Muscle of back (tissue), 11 donors: Measurements from ENCODE around the gene NCMAP. TPM values are rescaled to one million over a fixed set of nuclear protein-coding genes. Genes with fewer than 3 reads are reported as not detected.

Experiments used
- DNase-seq, 3 donors: peaks; one replicate each; pipeline versions ENCODE4 v3.0.0 to v3.0.0-alpha.2; 2013
- polyA plus RNA-seq, 10 donors: library from polyadenylated mRNA; unstranded; fragments of 120-200 nt; gene quantifications; one replicate each; pipeline ENCODE4 v1.2.1, GENCODE V29; 2013; ENCODE audit not compliant: insufficient read length in 10 of 10

The NCMAP gene
- polyA plus RNA-seq, 10 donors, result 0.04 to 0.21 (median 0.05) TPM; not detected in 3

DNA sequence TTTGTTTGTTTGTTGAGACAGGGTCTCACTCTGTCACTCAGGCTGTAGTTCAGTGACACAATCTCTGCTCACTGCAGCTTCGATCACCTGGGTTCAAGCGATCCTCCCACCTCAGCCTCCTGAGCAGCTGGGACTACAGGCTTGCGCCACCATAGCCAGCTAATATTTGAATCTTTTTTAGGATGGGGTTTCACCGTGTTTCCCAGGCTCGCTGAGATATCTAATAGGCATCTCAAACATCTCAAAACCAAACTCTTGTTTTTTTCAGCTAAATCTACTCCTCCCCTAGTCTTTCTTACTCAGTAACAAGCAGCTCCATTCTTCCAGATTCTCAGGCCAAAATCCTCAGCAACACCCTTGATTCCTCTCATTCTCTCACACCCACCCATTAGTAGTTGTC, 65.2 kb downstream of the NCMAP start:
- DNase-seq, result no peak

DNA sequence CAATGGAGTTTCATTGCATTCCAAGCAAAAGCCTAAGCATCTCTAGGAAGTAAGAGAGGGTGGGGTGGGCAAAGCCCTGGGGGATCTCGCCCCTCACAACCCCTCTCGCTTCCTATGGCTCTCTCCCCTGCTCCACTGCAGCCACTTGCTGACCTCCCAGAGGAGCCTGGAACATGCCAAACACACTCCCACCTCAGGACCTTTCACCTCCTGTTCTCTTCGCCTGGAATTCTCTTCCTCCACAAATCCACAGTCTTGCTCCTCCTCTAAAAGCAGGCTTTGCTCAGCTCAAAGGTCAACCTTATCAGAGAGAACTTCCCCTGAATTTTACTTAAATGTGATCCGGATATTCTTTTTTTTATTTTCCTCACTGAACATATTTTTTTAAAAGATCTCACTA, 66.3 kb downstream of the NCMAP start:
- DNase-seq, result no peak

DNA sequence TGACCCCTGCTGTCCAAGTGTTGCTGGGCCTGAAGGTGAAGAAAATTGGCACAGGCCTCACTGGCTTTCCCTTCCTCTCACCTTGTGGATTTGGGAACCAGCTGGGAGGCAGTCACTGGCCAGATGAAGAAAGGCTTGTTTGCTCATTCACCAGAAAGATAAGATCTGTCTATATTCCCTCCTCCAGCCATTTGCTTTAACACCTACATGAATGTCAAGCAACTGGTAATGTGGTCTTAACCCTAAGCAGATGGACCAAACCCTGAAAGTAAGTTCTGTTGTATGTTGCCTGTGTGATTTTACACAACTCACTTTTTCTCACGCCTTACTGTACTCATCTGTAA, 76.9 kb downstream of the NCMAP start:
- no peak for DNase-seq

DNA sequence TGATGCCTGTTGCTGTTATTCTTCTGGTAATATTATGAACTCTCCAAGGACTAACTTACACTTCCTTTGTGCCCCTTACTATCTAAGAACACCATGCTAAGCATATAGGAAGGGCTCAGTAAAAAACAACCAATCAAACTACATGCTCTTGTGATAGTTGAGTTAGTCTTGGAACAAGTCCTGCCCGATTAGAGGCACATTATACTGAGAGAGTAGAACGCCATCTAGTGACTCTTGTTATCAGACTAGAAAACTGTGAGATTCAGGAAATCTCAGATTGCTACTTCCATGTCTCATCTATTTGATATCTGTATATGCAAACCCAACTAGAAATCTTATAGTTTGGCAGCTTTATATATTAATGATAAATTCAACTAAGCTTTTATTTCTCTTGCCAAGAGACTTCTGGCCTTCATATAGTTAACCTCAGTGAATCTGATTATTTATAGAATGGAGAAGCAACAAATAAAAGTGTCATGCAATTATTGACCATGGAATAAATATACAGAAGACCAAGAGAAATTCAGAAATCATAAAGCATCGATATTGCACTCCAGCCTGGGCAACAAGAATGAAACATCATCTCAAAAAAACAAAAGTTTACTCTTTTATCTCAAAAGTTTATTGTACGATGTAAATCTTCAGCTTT, 79.4 kb downstream of the NCMAP start:
- DNase-seq, result peak; percentile 49 to 77 (median 64)

DNA sequence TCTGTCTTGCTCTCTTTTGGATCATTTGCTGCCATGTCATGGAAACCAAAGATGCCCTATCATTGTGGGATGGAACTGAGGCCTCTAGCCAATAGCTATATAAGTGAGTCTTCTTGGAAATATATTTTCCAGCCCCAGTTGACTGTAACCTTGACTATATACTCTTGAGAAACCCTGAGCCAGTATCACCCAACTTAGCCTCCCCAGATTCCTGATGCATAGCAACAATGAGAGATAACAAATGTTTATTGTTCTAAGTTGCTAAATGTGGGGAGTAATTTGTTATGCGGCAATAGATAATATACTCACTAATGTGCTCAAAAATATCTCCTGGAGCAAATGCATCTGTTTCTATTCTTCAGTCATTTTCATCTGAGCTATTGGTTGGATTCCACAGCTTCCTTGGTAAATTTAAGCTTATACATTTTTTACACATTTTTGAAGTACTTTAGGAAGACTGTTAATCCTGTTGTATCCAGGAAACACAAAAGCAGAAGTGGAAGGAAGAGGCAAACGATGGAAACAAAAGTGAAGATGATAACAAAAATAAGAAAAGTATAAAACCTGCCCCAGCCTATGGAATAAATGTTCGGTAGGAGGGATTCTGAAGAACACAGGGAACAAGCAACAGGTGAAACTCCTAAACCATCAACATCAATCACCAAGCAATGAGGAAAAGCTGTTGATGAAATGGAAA, 80.9 kb downstream of the NCMAP start:
- DNase-seq, result no peak

GRCh38 chr1:24639094-24639493, 83.2 kb downstream of the NCMAP start:
- no peak for DNase-seq

- DNase-seq, result no peak
Measured at GRCh38 chr1:24639881-24640280, 84.0 kb downstream of the NCMAP start.

GRCh38 chr1:24640288-24640687, 84.4 kb downstream of the NCMAP start:
- DNase-seq, result peak in 2 of 3 donors; percentile 10 to 13

GRCh38 chr1:24641646-24642151, 85.8 kb downstream of the NCMAP start:
- DNase-seq, result peak; percentile 27 to 83 (median 69)

- DNase-seq, result peak; percentile 100
Measured at GRCh38 chr1:24642481-24643362, 86.8 kb downstream of the NCMAP start, which contains the start of gene SRRM1. TSS of gene SRRM1 (plus strand) at chr1:24643302. CDS start at chr1:24643327, 25 bp downstream.

- no peak for DNase-seq
Measured at GRCh38 chr1:24643363-24644099, 87.6 kb downstream of the NCMAP start.

GRCh38 chr1:24644100-24644384, 88.2 kb downstream of the NCMAP start:
- DNase-seq, result peak in 1 of 3 donors; percentile 6

- DNase-seq, result no peak
Measured at GRCh38 chr1:24648919-24649318, 93.0 kb downstream of the NCMAP start.

- DNase-seq, result no peak
Measured at GRCh38 chr1:24652382-24652781, 96.5 kb downstream of the NCMAP start.

GRCh38 chr1:24654010-24654409, 98.1 kb downstream of the NCMAP start:
- no peak for DNase-seq

DNA sequence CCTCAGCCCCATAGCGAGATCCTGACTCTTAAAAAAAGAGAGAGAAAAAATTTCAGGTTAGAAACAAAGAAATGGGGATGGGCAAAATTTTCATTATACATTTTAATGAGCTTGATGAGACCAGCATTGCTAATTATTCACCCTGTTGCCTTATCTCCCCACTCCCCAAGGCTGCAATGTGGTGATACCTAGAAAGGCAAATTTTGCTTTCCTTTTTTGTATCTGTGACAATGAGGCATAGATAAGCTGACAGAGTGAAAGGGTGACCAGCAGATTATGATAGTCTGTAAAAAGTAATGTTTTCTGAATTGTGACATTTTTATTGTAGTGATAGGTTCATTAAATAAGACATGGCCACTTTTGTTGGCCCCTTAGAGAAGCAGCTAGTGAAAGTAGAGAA, 100.2 kb downstream of the NCMAP start:
- DNase-seq, result no peak

DNA sequence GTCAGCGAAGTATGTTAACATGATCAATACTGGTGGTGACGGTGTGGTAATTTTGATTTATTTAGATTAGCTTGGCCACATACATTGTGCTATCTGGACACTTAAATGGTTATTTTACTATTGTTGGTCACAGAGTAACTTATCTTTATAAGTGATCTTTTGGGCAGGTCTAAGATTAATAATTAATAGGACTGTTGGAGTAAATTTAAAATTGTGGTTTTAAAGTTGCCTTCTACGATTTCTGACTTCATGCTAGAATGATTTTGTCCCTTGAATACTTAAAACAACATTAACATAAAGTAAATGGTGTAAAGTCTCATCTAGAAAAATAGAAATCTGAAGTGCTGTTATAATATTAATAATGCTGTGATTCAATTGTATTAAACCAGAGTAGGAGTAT, 101.9 kb downstream of the NCMAP start:
- no peak for DNase-seq
